HepG2 (cell line): Measurements from ENCODE around the gene FAM83G. TPM values are rescaled to one million over a fixed set of nuclear protein-coding genes. Genes with fewer than 3 reads are reported as not detected.

Experiments
- HNRNPK ChIP-seq: fragments of 200-400 bp; formaldehyde crosslinking; IDR thresholded peaks from 2 replicates; pipeline ENCODE4 v1.6.1; 2018; ENCODE audit warnings: low read length, low read depth, moderate library complexity, mild to moderate bottlenecking; ENCODE audit not compliant: poor library complexity, severe bottlenecking
- ISL2 ChIP-seq: sonication (generic); formaldehyde crosslinking; IDR thresholded peaks from 2 replicates; pipeline ENCODE4 v1.5.0; 2020; ENCODE audit warnings: missing genetic modification reagents
- KLF6 ChIP-seq: IDR thresholded peaks from 2 replicates; pipeline ENCODE4 v1.8.0; 2016; ENCODE audit warnings: missing biosample characterization, missing genetic modification reagents
- MAFK ChIP-seq, 2 experiments: IDR thresholded peaks in 1 of 2; conservative IDR thresholded peaks in 1 of 2; 2 replicates each; pipeline ENCODE4 v1.6.1; 2011; ENCODE audit warnings: improper control_type of control experiment in 2 of 2, low read length in 2 of 2
- RAD51 ChIP-seq: fragments of 450-650 bp; IDR thresholded peaks from 2 replicates; pipeline ENCODE4 v1.6.1; 2016; ENCODE audit warnings: borderline replicate concordance
- RNF219 ChIP-seq: sonication (generic); formaldehyde crosslinking; IDR thresholded peaks from 2 replicates; pipeline ENCODE4 v1.5.0; 2020; ENCODE audit warnings: mild to moderate bottlenecking, missing genetic modification reagents
- THAP7 ChIP-seq: sonication (generic); formaldehyde crosslinking; IDR thresholded peaks from 2 replicates; pipeline ENCODE4 v1.8.1; 2023; ENCODE audit warnings: mild to moderate bottlenecking, missing genetic modification reagents
- ZHX2 ChIP-seq, 2 experiments: sonication (generic) in 1 of 2; formaldehyde crosslinking in 1 of 2; IDR thresholded peaks; 2 replicates each; pipeline versions ENCODE4 v1.6.1 to v1.9.0; 2014 to 2022; ENCODE audit warnings: antibody characterized with exemption in 1 of 2, borderline replicate concordance in 1 of 2, inconsistent platforms in 1 of 2, low read depth in 1 of 2, missing genetic modification reagents in 1 of 2
- ZNF160 ChIP-seq: sonication (generic); formaldehyde crosslinking; IDR thresholded peaks from 2 replicates; pipeline ENCODE4 v1.8.0; 2022; ENCODE audit warnings: mild to moderate bottlenecking, inconsistent platforms, missing genetic modification reagents
- ZNF282 ChIP-seq: fragments of 450-650 bp; IDR thresholded peaks from 2 replicates; pipeline ENCODE4 v1.6.1; 2018; ENCODE audit not compliant: partially characterized antibody
- ZNF407 ChIP-seq: sonication (generic); formaldehyde crosslinking; IDR thresholded peaks from one replicate; pipeline ENCODE4 v1.5.1; 2020; ENCODE audit warnings: mild to moderate bottlenecking, missing genetic modification reagents; ENCODE audit errors: not compliant biosample characterization
- ZNF839 ChIP-seq: sonication (generic); formaldehyde crosslinking; IDR thresholded peaks from 2 replicates; pipeline ENCODE4 v1.4.0; 2020; ENCODE audit warnings: missing genetic modification reagents, mild to moderate bottlenecking, borderline replicate concordance
- polyA plus RNA-seq, 8 experiments: library from polyadenylated mRNA; depleted of rRNA in 3 of 8; stranded (reverse) in 7 of 8; unstranded in 1 of 8; fragments of >200 nt; fragmentation: Illumina TruSeq in 4 of 8; extraction: Trizol in 4 of 8; gene quantifications; 2 replicates each; pipeline versions ENCODE4 v1.2.1 to v1.2.3, GENCODE V29; 2011 to 2016; ENCODE audit warnings: low read depth in 4 of 8, missing spikeins in 1 of 8, mixed read lengths in 1 of 8; ENCODE audit not compliant: insufficient read depth in 1 of 8
- total RNA-seq, 5 experiments: library from RNA; depleted of rRNA; stranded (reverse); fragments of >200 nt; fragmentation: Illumina TruSeq; extraction: Trizol; gene quantifications; 2 replicates each; pipeline ENCODE4 v1.2.3, GENCODE V29; 2016; ENCODE audit warnings: low read depth in 1 of 5

The FAM83G gene
- total and polyA plus RNA-seq, 2 of the 13 experiments (the other 11 are each of a cell fraction or from before 2014, with no cell fraction given) = 13.7 to 18.6 TPM

GRCh38 chr17:18978655-18979054, 25.9 kb downstream of the FAM83G start (continued):
- TF ChIP-seq ZHX2 (IDR thresholded peaks at IDR 0.05; ENCODE audit: low read depth) (no peak), ZHX2 (CRISPR knock-in tag; IDR thresholded peaks at IDR 0.05; ENCODE audit: borderline replicate concordance) (no peak), RNF219 (no peak), THAP7 (CRISPR knock-in tag) (no peak), ZNF407 (no peak), HNRNPK (no peak), ZNF160 (CRISPR knock-in tag) (no peak), ISL2 (CRISPR knock-in tag) (no peak), KLF6 (CRISPR knock-in tag) (no peak), ZNF839 (CRISPR knock-in tag) (no peak), ZNF282 (no peak), MAFK (conservative IDR thresholded peaks at IDR 0.05 in 1 of 2, IDR thresholded peaks at IDR 0.05 in 1 of 2; ENCODE audit: low read length in 2 of 2) (no peak), RAD51 (no peak)
